Activated T-cell treated with anti-CD3 and anti-CD28 coated beads for 48 hours (primary cell): ENCODE results near the gene MCM5.
"Not testable (repeated sequence)": the region's sequence is repeated elsewhere in the genome, so short reads cannot be mapped to it uniquely, and the experiment has no call there.

ENCODE experiments used
- DNase-seq: peaks from one replicate; pipeline ENCODE4 v3.0.0-alpha.2; 2020; ENCODE audit warnings: low read depth

MCM5 gene

GRCh38 chr22:35452810-35453743 is 53.1 kb downstream of the MCM5 start:
- DNase-seq = no peak

- DNase-seq = no peak
Measured at GRCh38 chr22:35454416-35455054, 54.6 kb downstream of the MCM5 start.

GRCh38 chr22:35455529-35455928 is 55.6 kb downstream of the MCM5 start:
- no peak for DNase-seq

GRCh38 chr22:35456757-35457156 is 56.8 kb downstream of the MCM5 start:
- no peak for DNase-seq

- DNase-seq = no peak
Measured at GRCh38 chr22:35457729-35458546, 58.0 kb downstream of the MCM5 start.

- DNase-seq = no peak
Measured at GRCh38 chr22:35458547-35459422, 58.8 kb downstream of the MCM5 start.

- DNase-seq = no peak
Measured at GRCh38 chr22:35459423-35459894, 59.5 kb downstream of the MCM5 start.

- not testable (repeated sequence) for DNase-seq
Measured at GRCh38 chr22:35459976-35460375, 60.0 kb downstream of the MCM5 start.

- no peak for DNase-seq
Measured at GRCh38 chr22:35460688-35461087, 60.7 kb downstream of the MCM5 start.

GRCh38 chr22:35462498-35463230 is 62.7 kb downstream of the MCM5 start:
- no peak for DNase-seq

GRCh38 chr22:35463231-35463933 is 63.4 kb downstream of the MCM5 start:
- DNase-seq = no peak

GRCh38 chr22:35464399-35464798 is 64.5 kb downstream of the MCM5 start:
- no peak for DNase-seq

GRCh38 chr22:35465109-35465701 is 65.3 kb downstream of the MCM5 start:
- DNase-seq = no peak

- DNase-seq = no peak
Measured at GRCh38 chr22:35467681-35468434, 67.9 kb downstream of the MCM5 start.

- no peak for DNase-seq
Measured at GRCh38 chr22:35470903-35471321, 71.0 kb downstream of the MCM5 start.

- not testable (repeated sequence) for DNase-seq
Measured at GRCh38 chr22:35471566-35471965, 71.6 kb downstream of the MCM5 start.

- DNase-seq = no peak
Measured at GRCh38 chr22:35472488-35472887, 72.5 kb downstream of the MCM5 start.

- no peak for DNase-seq
Measured at GRCh38 chr22:35473971-35474370, 74.0 kb downstream of the MCM5 start.
